Activated CD4-positive, alpha-beta T cell treated with anti-CD3 and anti-CD28 coated beads, Interleukin-2, amount 10 ng/mL, durations not matched to agents 7 days and 5 days (primary cell): Measurements from ENCODE around the gene TMEM243. TPM values are rescaled to one million over a fixed set of nuclear protein-coding genes. Genes with fewer than 3 reads are reported as not detected.
A peak's percentile ranks its signal among the peaks of the same experiment; 100 is the strongest.
"Not testable (repeated sequence)": the region's sequence is repeated elsewhere in the genome, so short reads cannot be mapped to it uniquely, and the experiment has no call there.

Experiments used
- CTCF ChIA-PET: fragments of 350-600 bp; sonication (Branson Sonifier 250); formaldehyde crosslinking; loops from one replicate; lab custom pipeline; 2021; ENCODE audit warnings: antibody characterized with exemption; lab: Charles Lee
- POLR2A ChIA-PET: fragments of 350-600 bp; sonication (Branson Sonifier 250); formaldehyde crosslinking; loops from one replicate; lab custom pipeline; 2021; ENCODE audit warnings: antibody characterized with exemption; lab: Charles Lee
- DNase-seq: peaks from one replicate; pipeline ENCODE4 v3.0.0-alpha.2; 2020
- H3K27ac Mint-ChIP-seq: one replicate; pipeline ENCODE4 v1.8.0; 2021; ENCODE audit warnings: mild to moderate bottlenecking, moderate library complexity, mixed read lengths
- H3K27me3 Mint-ChIP-seq: one replicate; pipeline ENCODE4 v1.8.0; 2021; ENCODE audit warnings: mixed read lengths
- H3K36me3 Mint-ChIP-seq: one replicate; pipeline ENCODE4 v1.8.0; 2021; ENCODE audit warnings: low read depth, mixed read lengths
- H3K4me1 Mint-ChIP-seq: one replicate; pipeline ENCODE4 v1.8.0; 2021; ENCODE audit warnings: mixed read lengths
- H3K4me3 Mint-ChIP-seq: one replicate; pipeline ENCODE4 v1.8.0; 2021; ENCODE audit warnings: mild to moderate bottlenecking, moderate library complexity, mixed read lengths
- H3K9me3 Mint-ChIP-seq: one replicate; pipeline ENCODE4 v1.8.0; 2021; ENCODE audit warnings: mixed read lengths
- total RNA-seq, 2 experiments: library from RNA; stranded (reverse); gene quantifications; one replicate each; pipeline ENCODE4 v1.2.3, GENCODE V29; 2021

Gene TMEM243
- 10 to 100 TPM; 46.2 to 51.6 TPM for total RNA-seq

- Mint-ChIP-seq H3K4me1 (peaks cover 37% of the 10 kb centered on the region), H3K36me3 (peaks cover 32% of the 10 kb centered on the region), H3K4me3 (peak within 1 kb of the TSS; percentile 99), H3K27me3 (peaks cover 7% of the 10 kb centered on the region), H3K9me3 (no peaks in the 10 kb centered on the region), H3K27ac (peak within 1 kb of the TSS; percentile 98)
- POLR2A ChIA-PET: interaction anchor here (0.6 to 2.4 kb wide), 2 partner anchors 49 to 67 kb away, joined by 3 to 12 read pairs; partner anchors contain the start of gene DMTF1
- peak; percentile 88 for DNase-seq
- CTCF ChIA-PET: interaction anchor here (1.0 to 1.7 kb wide), 4 partner anchors 8 to 71 kb away, joined by 4 to 8 read pairs (median 6); partner anchors contain the start of gene DMTF1
These were observed at the start of gene TMEM243 for GRCh38 chr7:87219545-87220025. TSS of gene TMEM243 (minus strand) at chr7:87219732. CDS start at chr7:87219503, 229 bp downstream.

GRCh38 chr7:87267239-87267900 lies 47.8 kb upstream of the TMEM243 start:
- POLR2A ChIA-PET: no interaction called here
- no peaks in the 10 kb centered on the region for H3K36me3 Mint-ChIP-seq
- no peak overlapping the region for H3K27ac Mint-ChIP-seq
- H3K4me1 Mint-ChIP-seq: no peaks in the 10 kb centered on the region
- no peak for DNase-seq
- H3K9me3 Mint-ChIP-seq: no peaks in the 10 kb centered on the region
- no peak overlapping the region for H3K4me3 Mint-ChIP-seq
- peaks cover 10% of the 10 kb centered on the region for H3K27me3 Mint-ChIP-seq
- CTCF ChIA-PET: no interaction called here

- Mint-ChIP-seq H3K27me3 (peaks cover 18% of the 10 kb centered on the region), H3K4me1 (no peaks in the 10 kb centered on the region), H3K4me3 (no peak overlapping the region)
These were observed 44.0 kb upstream of the TMEM243 start for GRCh38 chr7:87263537-87263936.

GRCh38 chr7:87253589-87254087 lies 34.1 kb upstream of the TMEM243 start:
- POLR2A ChIA-PET: no interaction called here
- no peak overlapping the region for H3K27ac Mint-ChIP-seq
- H3K36me3 Mint-ChIP-seq: no peaks in the 10 kb centered on the region
- H3K4me3 Mint-ChIP-seq: no peak overlapping the region
- no peak for DNase-seq
- peaks cover 30% of the 10 kb centered on the region for H3K27me3 Mint-ChIP-seq
- no peaks in the 10 kb centered on the region for H3K9me3 Mint-ChIP-seq
- CTCF ChIA-PET: interaction anchor here (0.6 kb wide), 1 partner anchor 349 kb away, joined by 3 read pairs; no protein-coding TSS in a partner anchor
- no peaks in the 10 kb centered on the region for H3K4me1 Mint-ChIP-seq

More at GRCh38 chr7:87263537-87263936, 44.0 kb upstream of the TMEM243 start:
- no peak overlapping the region for H3K27ac Mint-ChIP-seq
- H3K9me3 Mint-ChIP-seq: no peaks in the 10 kb centered on the region
- no peaks in the 10 kb centered on the region for H3K36me3 Mint-ChIP-seq
- ChIA-PET CTCF (no interaction called here), POLR2A (no interaction called here)
- DNase-seq: no peak

- DNase-seq, CTCF ChIA-PET, H3K4me1 Mint-ChIP-seq, H3K27ac Mint-ChIP-seq, H3K36me3 Mint-ChIP-seq, H3K4me3 Mint-ChIP-seq, POLR2A ChIA-PET: not testable (repeated sequence)
- peaks cover 13% of the 10 kb centered on the region for H3K9me3 Mint-ChIP-seq
- H3K27me3 Mint-ChIP-seq: peaks cover 21% of the 10 kb centered on the region
These were observed 26.1 kb upstream of the TMEM243 start for GRCh38 chr7:87245671-87246070.

- H3K9me3 Mint-ChIP-seq, H3K36me3 Mint-ChIP-seq, H3K4me1 Mint-ChIP-seq, DNase-seq, POLR2A ChIA-PET, CTCF ChIA-PET, H3K27ac Mint-ChIP-seq, H3K4me3 Mint-ChIP-seq: not testable (repeated sequence)
- peaks cover 14% of the 10 kb centered on the region for H3K27me3 Mint-ChIP-seq
These were observed 19.0 kb upstream of the TMEM243 start for GRCh38 chr7:87238464-87239051.

GRCh38 chr7:87234949-87235348 lies 15.4 kb upstream of the TMEM243 start:
- peaks cover 5% of the 10 kb centered on the region for H3K4me1 Mint-ChIP-seq
- H3K4me3 Mint-ChIP-seq: no peak overlapping the region
- no peaks in the 10 kb centered on the region for H3K9me3 Mint-ChIP-seq
- CTCF ChIA-PET: no interaction called here
- H3K27me3 Mint-ChIP-seq: peaks cover 11% of the 10 kb centered on the region
- no peak overlapping the region for H3K27ac Mint-ChIP-seq
- POLR2A ChIA-PET: no interaction called here
- H3K36me3 Mint-ChIP-seq: no peaks in the 10 kb centered on the region
- DNase-seq: no peak

GRCh38 chr7:87231711-87232110 lies 12.2 kb upstream of the TMEM243 start:
- peaks cover 2% of the 10 kb centered on the region for H3K4me1 Mint-ChIP-seq
- H3K4me3 Mint-ChIP-seq: no peak overlapping the region
- ChIA-PET POLR2A (no interaction called here), CTCF (no interaction called here)
- H3K27me3 Mint-ChIP-seq: peaks cover 4% of the 10 kb centered on the region
- no peaks in the 10 kb centered on the region for H3K9me3 Mint-ChIP-seq
- DNase-seq: no peak
- no peak overlapping the region for H3K27ac Mint-ChIP-seq
- H3K36me3 Mint-ChIP-seq: no peaks in the 10 kb centered on the region

GRCh38 chr7:87231258-87231657 lies 11.7 kb upstream of the TMEM243 start:
- ChIA-PET CTCF (no interaction called here), POLR2A (no interaction called here)
- H3K27ac Mint-ChIP-seq: no peak overlapping the region

GRCh38 chr7:87226495-87226894 lies 7.0 kb upstream of the TMEM243 start:
- H3K4me1 Mint-ChIP-seq: peaks cover 10% of the 10 kb centered on the region
- no peak for DNase-seq
- CTCF ChIA-PET: no interaction called here
- H3K27me3 Mint-ChIP-seq: peaks cover 1% of the 10 kb centered on the region
- H3K9me3 Mint-ChIP-seq: no peaks in the 10 kb centered on the region
- POLR2A ChIA-PET: no interaction called here
- H3K27ac Mint-ChIP-seq: no peak overlapping the region
- H3K36me3 Mint-ChIP-seq: no peaks in the 10 kb centered on the region
- no peak overlapping the region for H3K4me3 Mint-ChIP-seq

More at GRCh38 chr7:87231258-87231657, 11.7 kb upstream of the TMEM243 start:
- DNase-seq: no peak
- no peak overlapping the region for H3K4me3 Mint-ChIP-seq
- peaks cover 4% of the 10 kb centered on the region for H3K27me3 Mint-ChIP-seq
- H3K9me3 Mint-ChIP-seq: no peaks in the 10 kb centered on the region
- no peaks in the 10 kb centered on the region for H3K36me3 Mint-ChIP-seq
- peaks cover 7% of the 10 kb centered on the region for H3K4me1 Mint-ChIP-seq

- Mint-ChIP-seq H3K4me3 (no peak overlapping the region), H3K9me3 (no peaks in the 10 kb centered on the region), H3K27me3 (peaks cover 7% of the 10 kb centered on the region), H3K4me1 (peaks cover 15% of the 10 kb centered on the region), H3K27ac (no peak overlapping the region), H3K36me3 (no peaks in the 10 kb centered on the region)
- DNase-seq: no peak
- POLR2A ChIA-PET: no interaction called here
- CTCF ChIA-PET: no interaction called here
These were observed 6.2 kb upstream of the TMEM243 start for GRCh38 chr7:87225696-87226095.

- no peak for DNase-seq
- CTCF ChIA-PET: interaction anchor here (1.6 kb wide), 1 partner anchor 13 kb away, joined by 3 read pairs; no protein-coding TSS in a partner anchor
- H3K4me1 Mint-ChIP-seq: peaks cover 17% of the 10 kb centered on the region
- H3K9me3 Mint-ChIP-seq: no peaks in the 10 kb centered on the region
- peaks cover 10% of the 10 kb centered on the region for H3K36me3 Mint-ChIP-seq
- no peak overlapping the region for H3K4me3 Mint-ChIP-seq
- POLR2A ChIA-PET: no interaction called here
- no peak overlapping the region for H3K27ac Mint-ChIP-seq
- H3K27me3 Mint-ChIP-seq: peaks cover 7% of the 10 kb centered on the region
These were observed 4.1 kb upstream of the TMEM243 start for GRCh38 chr7:87223666-87224065.

GRCh38 chr7:87220734-87221215 lies 1.2 kb upstream of the TMEM243 start:
- peaks cover 26% of the 10 kb centered on the region for H3K36me3 Mint-ChIP-seq
- peak overlapping the region; percentile 50 for H3K27ac Mint-ChIP-seq
- no peaks in the 10 kb centered on the region for H3K9me3 Mint-ChIP-seq
- peak overlapping the region; percentile 99 for H3K4me3 Mint-ChIP-seq
- POLR2A ChIA-PET: interaction anchor here (1.1 to 2.4 kb wide), 2 partner anchors 68 to 124 kb away, joined by 3 to 12 read pairs; partner anchors contain the start of gene DMTF1
- CTCF ChIA-PET: interaction anchor here (1.0 to 1.7 kb wide), 2 partner anchors 67 to 72 kb away, joined by 3 to 5 read pairs; no protein-coding TSS in a partner anchor
- H3K27me3 Mint-ChIP-seq: peaks cover 7% of the 10 kb centered on the region
- no peak for DNase-seq
- H3K4me1 Mint-ChIP-seq: peaks cover 28% of the 10 kb centered on the region
